Stimulated activated CD4-positive, alpha-beta T cell treated with anti-CD3 and anti-CD28 coated beads, Interleukin-2, amount 100 ng/mL, for 48 hours (primary cell): ENCODE measurements around the gene GALM.
"Not testable (repeated sequence)": the region's sequence is repeated elsewhere in the genome, so short reads cannot be mapped to it uniquely, and the experiment has no call there.

Experiments
- DNase-seq, 2 donors: peaks; one replicate each; pipeline ENCODE4 v3.0.0-alpha.2; 2020

Gene GALM

DNA sequence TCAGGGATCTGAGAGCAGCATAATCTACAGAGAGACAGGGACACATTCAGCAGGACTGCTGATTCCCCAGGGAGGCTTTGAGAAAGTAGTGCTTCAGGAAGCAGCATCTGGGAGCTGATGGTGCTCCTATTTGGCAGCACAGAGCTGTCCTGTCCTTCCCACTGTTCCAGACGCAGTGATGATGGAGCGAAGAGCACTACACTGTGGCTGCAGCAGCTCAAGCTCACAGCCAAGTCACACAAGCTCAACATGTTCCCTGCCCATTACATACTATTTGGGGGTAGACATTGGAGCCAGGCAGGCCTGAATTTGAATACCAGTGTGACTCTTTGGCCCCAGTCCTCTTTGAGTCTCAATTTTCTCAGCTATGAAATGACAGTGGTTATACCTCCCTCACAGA lies 15.2 kb upstream of the GALM start:
- DNase-seq: no peak

DNA sequence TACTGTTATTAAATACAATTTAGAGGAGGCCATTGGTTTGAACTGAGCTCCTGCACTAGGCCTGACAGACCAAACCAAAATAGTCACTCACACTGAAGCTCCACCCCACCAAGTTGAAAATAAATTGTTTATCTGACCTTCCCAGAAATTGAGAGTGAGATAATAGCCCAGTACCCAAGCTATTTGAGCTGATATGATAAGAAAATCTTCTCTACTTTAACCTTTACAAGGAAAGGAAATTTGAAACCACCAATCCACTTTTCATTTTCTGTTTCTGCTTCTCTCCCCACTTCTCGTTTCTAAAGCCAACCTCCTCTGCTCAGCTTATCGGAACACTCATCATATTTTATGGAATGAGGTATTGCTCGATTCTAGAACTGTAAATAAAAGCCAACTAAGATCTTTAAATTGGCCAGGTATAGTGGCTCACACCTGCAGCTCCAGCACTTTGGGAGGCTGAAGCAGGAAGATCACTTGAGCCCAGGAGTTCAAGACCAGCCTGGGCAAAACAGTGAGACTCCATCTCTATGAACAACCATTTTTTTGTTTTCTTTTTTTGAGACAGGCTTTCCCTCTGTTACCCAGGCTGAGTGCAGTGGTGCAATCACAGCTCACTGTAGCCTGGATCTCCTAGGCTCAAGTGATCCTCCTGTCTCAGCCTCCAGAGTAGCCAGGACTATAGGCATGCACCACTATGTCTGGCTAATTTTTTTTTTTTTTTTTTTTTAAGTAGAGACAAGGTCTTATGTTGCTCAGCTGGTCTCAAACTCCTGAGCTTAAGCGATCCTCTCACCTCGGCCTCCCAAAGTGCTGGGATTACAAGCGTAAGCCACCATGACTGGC lies 13.3 kb upstream of the GALM start:
- DNase-seq: no peak

GRCh38 chr2:38653380-38653714 lies 12.6 kb upstream of the GALM start:
- peak in 1 of 2 donors; percentile 31 for DNase-seq

- DNase-seq: peak in 1 of 2 donors; percentile 54
These were observed 12.0 kb upstream of the GALM start for GRCh38 chr2:38653715-38654527.

- DNase-seq: no peak
These were observed 11.2 kb upstream of the GALM start for GRCh38 chr2:38654528-38655381.

GRCh38 chr2:38655441-38655840 lies 10.5 kb upstream of the GALM start:
- DNase-seq: no peak

- DNase-seq: no peak
These were observed 8.9 kb upstream of the GALM start for GRCh38 chr2:38656866-38657480.

DNA sequence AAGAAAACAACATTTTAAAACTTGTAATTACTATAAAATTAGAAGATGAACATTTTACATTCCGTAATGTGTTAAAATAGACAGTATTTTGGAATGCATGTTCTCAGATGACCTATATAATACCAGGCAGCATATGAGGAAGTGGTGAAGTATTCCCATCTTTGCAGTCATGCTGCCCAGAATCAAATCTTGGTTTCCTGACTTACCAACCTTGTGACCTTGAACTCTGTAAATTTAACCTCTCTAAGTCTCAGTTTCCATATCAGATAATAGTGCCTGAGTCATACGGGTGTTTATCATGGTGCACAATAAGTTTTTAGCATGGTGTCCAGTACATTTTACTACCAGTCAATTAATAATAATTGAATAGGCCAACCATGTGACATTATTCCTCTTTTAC lies 7.3 kb upstream of the GALM start:
- DNase-seq: no peak

GRCh38 chr2:38659115-38659514 lies 6.8 kb upstream of the GALM start:
- no peak for DNase-seq

DNA sequence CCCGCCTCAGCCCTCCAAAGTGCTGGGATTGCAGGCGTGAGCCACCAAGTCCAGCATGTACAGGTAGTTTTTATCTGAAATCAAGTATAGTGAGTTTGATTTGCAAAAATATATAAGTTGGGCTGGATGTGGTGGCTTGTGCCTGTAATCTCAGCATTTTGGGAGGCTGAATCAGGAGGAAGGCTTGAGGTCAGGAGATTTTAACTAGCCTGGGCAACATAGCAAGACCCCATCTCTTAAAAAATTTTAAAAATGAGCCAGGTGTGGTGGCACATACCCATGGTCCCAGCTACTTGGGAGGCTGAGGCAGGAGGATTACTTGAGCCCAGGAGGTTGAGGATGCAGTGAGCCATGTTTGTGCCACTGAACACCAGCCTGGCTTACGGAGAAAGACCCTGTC lies 5.6 kb upstream of the GALM start:
- no peak for DNase-seq

- no peak for DNase-seq
These were observed 4.6 kb upstream of the GALM start for GRCh38 chr2:38661306-38661705.

DNA sequence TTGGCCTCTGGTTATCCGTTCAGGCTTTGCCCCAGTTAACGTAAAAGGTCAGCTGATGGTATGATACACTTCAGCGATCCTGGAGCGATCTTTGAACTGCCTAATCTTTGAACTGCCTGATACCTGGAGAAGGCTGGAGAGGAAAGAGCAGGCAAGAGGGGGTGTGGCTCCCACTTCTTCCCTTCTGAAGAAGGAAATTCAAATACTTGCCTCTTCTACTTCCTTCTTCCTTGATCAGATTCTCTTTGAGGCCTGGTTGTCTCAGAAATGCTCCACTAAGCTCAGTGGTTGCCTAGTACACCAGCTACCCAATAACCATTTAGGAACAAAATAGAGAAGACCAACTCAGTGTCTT lies 619 bp downstream of the GALM start:
- DNase-seq: no peak

DNA sequence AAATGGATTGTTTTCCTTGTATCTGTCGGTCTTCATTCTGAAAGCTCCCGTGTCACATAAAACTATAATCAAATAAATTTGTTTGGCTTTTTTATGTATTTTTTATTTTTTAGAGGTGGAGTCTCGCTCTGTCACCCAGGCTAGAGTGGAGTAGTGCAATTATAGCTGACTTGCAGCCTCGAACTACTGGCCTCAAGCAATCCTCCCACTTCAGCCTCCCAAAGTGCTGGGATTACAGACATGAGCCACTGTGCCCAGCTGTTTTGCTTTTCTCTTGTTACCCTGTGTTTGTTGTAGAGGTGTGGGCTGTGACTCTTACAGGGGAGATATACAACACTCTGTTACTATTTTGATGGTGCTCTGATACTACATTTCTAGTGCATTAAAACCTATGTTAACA lies 2.2 kb downstream of the GALM start:
- no peak for DNase-seq

DNA sequence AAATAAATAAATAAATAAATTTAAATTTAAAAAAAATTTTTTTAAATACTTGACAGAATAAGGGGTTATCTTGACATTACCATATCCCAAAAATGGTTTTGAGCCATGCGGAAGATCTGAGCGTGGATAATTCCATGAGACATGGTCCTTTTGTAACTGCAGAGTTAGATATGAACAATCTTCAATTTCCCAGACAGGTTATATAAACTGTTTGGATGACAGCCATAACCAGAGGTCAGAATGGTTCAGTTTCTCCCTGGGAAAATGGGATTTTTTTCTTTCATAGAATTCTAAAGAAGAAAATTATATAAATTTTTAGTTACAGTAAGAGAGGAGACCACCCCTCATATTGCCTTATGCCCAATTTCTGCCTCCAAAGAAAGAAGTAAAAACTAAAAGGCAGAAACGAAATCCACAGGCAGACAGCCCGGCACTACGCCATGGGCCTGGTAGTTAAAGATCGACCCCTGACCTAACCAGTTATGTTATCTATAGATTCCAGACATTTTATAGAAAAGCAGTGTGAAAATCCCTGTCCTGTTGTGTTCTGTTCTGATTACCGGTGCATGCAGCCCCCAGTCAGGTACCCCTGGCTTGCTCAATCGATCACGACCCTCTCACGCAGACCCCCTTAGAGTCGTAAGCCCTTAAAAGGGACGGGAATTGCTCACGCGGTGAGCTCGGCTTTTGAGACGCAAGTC lies 3.0 kb downstream of the GALM start:
- DNase-seq: no peak

DNA sequence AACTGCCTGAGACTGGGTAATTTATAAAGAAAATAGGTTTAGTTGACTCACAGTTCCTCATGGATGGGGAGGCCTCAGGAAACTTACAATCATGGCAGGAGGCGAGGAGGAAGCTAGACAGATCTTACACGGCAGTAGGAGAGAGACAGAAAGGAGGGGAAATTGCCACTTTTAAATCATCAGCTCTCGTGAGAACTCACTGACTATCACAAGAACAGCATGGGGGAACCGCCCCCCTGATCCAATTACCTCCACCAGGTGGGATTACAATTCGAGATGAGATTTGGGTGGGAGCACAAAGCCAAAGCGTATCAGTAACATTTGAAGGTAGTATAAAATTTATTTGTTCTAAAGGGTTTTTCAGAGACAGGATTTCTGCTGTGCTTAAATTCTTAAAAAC lies 5.4 kb downstream of the GALM start:
- DNase-seq: no peak

DNA sequence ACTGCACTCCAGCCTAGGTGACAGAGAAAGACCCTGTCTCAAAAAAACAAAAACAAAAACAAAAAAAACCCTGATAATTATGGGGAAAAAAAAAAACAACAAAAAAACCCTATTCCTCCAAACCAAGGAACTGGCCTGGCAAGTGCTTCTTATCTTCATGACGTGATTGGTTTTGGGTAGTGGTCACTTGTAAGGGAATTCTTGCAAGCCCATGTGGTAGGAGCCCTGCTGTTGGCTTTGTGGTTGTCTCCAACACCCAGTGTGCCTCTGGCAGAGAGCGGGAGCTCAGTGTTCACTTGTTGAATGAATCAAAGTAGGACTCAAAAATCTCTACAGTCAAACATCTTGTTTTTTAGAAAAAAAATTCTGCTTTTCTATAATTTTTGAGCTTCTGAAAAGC lies 6.0 kb downstream of the GALM start:
- no peak for DNase-seq

GRCh38 chr2:38672445-38673391 lies 6.8 kb downstream of the GALM start:
- no peak for DNase-seq

DNA sequence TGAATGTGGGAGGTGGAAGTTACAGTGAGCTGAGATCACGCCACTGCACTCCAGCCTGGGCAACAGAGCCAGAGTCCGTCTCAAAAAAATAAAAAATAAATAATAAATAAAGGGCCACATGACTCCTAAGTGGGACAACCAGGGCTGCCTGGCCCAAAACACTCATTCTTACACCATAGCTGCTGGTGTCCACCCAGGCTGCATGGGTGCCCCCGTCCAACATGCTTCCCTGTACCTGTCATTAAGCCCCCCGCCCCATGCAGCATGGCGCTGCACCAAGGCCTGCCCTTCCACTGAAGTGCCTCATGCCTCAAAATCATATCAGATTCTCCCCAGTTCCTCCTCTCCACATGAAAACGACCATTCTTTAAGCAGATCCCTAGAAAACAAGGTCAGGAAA lies 10.8 kb downstream of the GALM start:
- no peak for DNase-seq

GRCh38 chr2:38680868-38681267 lies 15.0 kb downstream of the GALM start:
- DNase-seq: not testable (repeated sequence)

DNA sequence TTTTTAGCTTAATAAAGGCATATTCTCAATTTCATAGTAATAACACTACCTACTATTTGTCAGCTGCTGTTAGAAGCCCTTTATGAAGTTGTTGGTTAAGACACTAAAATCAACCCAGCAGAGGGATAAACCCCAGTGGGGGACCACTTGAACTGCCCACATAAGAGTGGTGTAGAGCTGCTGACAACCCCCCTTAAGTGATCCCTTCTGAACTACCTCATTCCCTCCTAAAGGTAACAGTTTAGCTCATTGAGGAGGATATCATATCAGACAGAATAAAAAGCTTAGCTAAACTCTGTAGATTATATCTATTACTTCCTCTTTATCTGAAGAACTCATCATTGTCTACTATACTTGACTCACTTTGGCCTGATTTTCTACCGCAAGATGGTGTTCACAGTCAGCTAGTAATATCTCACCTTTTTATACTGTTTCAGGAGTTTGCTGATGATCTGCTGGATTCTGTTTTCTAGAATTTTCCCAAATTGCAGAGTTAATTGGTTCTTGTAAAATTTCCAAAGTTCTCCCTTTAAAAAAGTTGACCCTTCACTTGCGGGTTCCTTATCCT lies 16.2 kb downstream of the GALM start:
- no peak for DNase-seq

- DNase-seq: not testable (repeated sequence)
These were observed 16.7 kb downstream of the GALM start for GRCh38 chr2:38682620-38683019.
